ENCODE measurements around the gene PXMP4. TPM values are rescaled to one million over a fixed set of nuclear protein-coding genes. Genes with fewer than 3 reads are reported as not detected.
A peak's percentile ranks its signal among the peaks of the same experiment; 100 is the strongest.

PXMP4 gene
- total and polyA plus RNA-seq, 12 donors: 4.6 to 14.8 (median 12.0) TPM

DNA sequence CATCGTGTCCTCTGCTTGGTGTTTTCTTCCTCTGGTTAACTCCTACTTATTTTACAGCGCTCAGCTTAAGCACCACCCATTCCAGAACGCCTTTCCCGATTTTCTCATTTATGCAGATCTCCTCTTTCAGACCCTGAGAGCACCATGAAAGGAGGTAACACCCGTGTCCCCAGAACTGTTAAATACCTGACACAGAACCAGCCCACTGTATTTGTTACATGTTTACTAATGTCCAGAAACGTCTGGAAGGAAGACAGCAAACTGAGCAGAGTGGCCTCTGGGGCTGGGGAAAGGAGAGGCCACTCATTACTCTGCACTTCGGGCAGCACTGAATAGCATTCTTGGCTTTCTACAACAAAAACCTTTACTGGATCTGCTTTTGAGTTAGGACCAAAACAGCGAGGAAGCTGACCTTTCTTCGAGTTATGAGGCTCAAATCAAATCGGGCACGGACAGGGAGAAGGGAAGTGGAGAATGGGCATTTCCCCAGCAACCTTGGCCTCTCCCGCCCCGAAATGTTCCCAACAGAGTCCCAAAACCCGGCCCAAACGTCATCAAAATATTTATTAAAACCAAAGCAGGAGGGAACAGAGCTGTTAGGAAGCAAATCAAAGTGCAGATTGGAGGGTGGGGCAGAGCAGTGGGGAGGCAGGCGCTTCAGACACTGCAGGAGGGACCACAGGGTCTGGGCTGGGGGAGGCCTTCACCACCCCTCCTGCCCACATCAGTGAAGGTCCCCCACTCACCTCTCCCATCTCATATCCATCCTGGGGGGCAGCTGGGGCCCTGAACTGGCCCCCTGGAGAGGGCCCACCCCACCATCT lies 44.8 kb downstream of the PXMP4 start:
- H3K27ac ChIP-seq: peak overlapping the region; percentile 73 to 94 (median 85)
- no peaks in the 10 kb centered on the region for H3K27me3 ChIP-seq
- H3K36me3 ChIP-seq: peaks cover 0 to 13% (median 5%) of the 10 kb centered on the region in 9 donors
- peak overlapping the region in 7 of 10 donors; percentile 57 to 92 (median 72) for H3K4me3 ChIP-seq
- intact Hi-C loops (cut with DNase I): loop anchor here in 1 of 10 donors (5.0 kb wide), 1 partner anchor 57 kb away; the partner anchor contains the start of gene ZNF341
- peak in 2 of 8 donors; percentile 0 to 7 for ATAC-seq
- H3K9me3 ChIP-seq: no peaks in the 10 kb centered on the region
- WGBS, 2 donors: 48 to 59% methylated on average over 16 of the region's 16 CpGs
- no peak for DNase-seq
- TF ChIP-seq, protein P1, sequence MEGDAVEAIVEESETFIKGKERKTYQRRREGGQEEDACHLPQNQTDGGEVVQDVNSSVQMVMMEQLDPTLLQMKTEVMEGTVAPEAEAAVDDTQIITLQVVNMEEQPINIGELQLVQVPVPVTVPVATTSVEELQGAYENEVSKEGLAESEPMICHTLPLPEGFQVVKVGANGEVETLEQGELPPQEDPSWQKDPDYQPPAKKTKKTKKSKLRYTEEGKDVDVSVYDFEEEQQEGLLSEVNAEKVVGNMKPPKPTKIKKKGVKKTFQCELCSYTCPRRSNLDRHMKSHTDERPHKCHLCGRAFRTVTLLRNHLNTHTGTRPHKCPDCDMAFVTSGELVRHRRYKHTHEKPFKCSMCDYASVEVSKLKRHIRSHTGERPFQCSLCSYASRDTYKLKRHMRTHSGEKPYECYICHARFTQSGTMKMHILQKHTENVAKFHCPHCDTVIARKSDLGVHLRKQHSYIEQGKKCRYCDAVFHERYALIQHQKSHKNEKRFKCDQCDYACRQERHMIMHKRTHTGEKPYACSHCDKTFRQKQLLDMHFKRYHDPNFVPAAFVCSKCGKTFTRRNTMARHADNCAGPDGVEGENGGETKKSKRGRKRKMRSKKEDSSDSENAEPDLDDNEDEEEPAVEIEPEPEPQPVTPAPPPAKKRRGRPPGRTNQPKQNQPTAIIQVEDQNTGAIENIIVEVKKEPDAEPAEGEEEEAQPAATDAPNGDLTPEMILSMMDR (IDR thresholded peaks at IDR 0.05): no peak
- H3K4me1 ChIP-seq: peaks cover 9 to 45% (median 28%) of the 10 kb centered on the region in 9 donors

DNA sequence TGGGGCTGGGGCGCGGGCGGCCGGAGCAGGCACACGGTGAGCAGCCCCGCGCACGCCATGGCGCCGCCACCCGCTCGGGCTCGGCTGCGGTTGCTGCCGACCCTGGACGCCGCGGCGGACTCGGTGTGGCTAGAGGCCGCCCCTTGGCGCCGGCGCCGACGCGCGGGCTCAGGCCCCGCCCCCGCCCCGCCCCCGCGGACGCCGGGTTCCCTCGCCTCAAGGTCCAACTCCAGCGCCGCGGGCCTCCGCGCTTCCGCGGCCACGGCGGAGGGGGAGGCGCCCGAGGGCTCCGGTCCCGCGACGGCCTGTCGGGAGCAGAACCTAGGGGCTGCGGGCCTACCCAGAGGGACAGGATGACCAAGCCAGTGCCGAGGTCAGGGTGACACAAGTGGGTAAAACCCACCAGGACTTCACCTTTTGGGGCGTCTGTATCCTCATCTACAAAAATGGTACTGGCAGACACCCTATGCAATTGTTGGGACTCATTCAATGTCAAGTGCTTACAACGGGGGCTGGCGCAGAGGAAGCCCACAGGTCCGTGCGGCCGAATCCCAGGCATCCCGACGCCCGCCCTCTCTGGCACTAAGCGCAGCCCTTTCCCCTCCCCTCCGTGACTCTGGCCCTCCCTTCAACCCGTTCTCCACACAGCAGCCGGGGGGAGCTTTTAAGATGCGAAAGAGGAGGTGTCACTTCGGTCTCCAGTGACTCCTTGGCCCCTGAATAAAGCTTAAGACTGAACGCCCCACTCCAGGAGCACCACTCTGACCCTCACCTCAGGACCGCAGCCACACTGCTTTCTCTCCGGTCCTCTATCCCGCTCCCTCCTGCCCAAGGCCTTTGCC lies 45.6 kb downstream of the PXMP4 start, which contains the start of gene NECAB3:
Gene NECAB3, minus strand, starts transcription at position 135 of the 842 bp plus-strand sequence. Its CDS starts 76 bp downstream, at position 59.
- peaks cover 9 to 53% (median 28%) of the 10 kb centered on the region in 9 donors for H3K4me1 ChIP-seq
- WGBS, 2 donors: 4 to 5% methylated on average over 49 to 73 of the region's 73 CpGs
- peak within 1 kb of the TSS; percentile 56 to 92 (median 71) for H3K4me3 ChIP-seq
- H3K27me3 ChIP-seq: no peaks in the 10 kb centered on the region
- ATAC-seq: peak; percentile 73 to 91 (median 85)
- intact Hi-C loops (cut with DNase I): loop anchor here in 2 of 10 donors (5.0 kb wide), 1 partner anchor 58 kb away; the partner anchor contains the start of gene ZNF341 (in 2 of the 2)
- no peaks in the 10 kb centered on the region for H3K9me3 ChIP-seq
- TF ChIP-seq, protein P1 (IDR thresholded peaks at IDR 0.05): no peak
- peaks cover 0 to 21% (median 5%) of the 10 kb centered on the region in 9 donors for H3K36me3 ChIP-seq
- peak within 1 kb of the TSS; percentile 73 to 94 (median 85) for H3K27ac ChIP-seq
- peak; percentile 83 to 86 for DNase-seq

DNA sequence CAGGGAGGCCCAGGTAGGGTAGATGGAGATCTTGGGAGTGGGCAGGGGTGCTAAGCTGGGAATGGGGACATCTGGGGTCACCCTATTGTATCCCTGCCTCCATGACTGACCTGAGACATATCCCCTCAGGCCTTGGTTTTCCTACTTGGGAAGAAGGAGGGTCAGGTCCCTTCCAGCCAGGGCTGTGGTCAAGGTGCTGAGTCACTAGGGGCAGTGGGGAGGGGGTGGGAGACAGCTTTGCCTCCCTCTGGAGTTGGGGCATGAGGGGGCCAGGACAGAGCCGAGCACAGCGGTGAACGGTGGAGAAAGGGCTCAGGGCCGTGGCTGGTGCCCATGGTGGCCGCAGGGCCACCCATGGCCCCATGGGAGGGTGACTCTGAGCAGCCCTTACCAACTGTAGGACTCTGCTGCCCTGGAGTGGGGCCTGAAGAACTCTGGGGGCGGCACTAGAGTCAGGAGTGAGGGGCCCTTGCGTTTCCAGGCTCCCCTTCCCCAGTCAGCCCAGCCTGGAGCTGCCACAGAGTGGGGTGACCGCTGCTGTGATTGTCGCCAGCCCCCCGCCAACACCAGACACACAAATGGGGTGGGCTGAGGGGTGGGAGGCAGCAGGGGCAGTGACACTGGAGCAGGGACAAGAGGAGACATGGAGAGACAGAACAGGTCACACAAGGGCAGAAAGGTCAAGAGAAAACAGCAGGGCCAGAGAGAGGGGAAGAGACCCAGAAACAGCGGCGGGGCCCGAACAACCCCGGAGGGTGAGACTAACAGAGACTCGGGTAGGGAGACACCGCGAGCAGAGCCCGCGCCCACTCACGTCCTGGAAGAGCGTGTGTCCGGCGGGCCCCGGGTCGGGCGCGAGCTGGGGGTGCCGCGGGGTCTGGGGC lies 46.5 kb downstream of the PXMP4 start:
- ATAC-seq: peak in 5 of 8 donors; percentile 3 to 31 (median 11)
- no peak for DNase-seq

More for the DNA sequence above, 46.5 kb downstream of the PXMP4 start:
- H3K36me3 ChIP-seq: peaks cover 0 to 30% (median 5%) of the 10 kb centered on the region in 9 donors
- H3K27me3 ChIP-seq: no peaks in the 10 kb centered on the region
- H3K9me3 ChIP-seq: no peaks in the 10 kb centered on the region
- intact Hi-C loops (cut with DNase I): loop anchor here in 1 of 10 donors (5.0 kb wide), 1 partner anchor 59 kb away; the partner anchor contains the start of gene ZNF341
- 9 to 17% methylated on average over 28 to 29 of the region's 29 CpGs for WGBS, 2 donors
- peak overlapping the region; percentile 56 to 92 (median 71) for H3K4me3 ChIP-seq
- H3K27ac ChIP-seq: peak overlapping the region; percentile 73 to 94 (median 85)
- TF ChIP-seq, protein P1 (IDR thresholded peaks at IDR 0.05): no peak
- peaks cover 9 to 53% (median 28%) of the 10 kb centered on the region in 9 donors for H3K4me1 ChIP-seq
